Endothelial cell of umbilical vein (primary cell): ENCODE data around the gene UBXN2A. TPM values are rescaled to one million over a fixed set of nuclear protein-coding genes. Genes with fewer than 3 reads are reported as not detected.
A peak's percentile ranks its signal among the peaks of the same experiment; 100 is the strongest.

Experiments used
- BruUV-seq: library from RNA; stranded (reverse); fragments of 400-500 nt; replicated peaks from 2 replicates; lab custom pipeline; 2021; lab: Mats Ljungman, UMichigan
- CTCF ChIA-PET: fragments of 300-600, 350-600 bp; sonication (Branson Sonifier 250); formaldehyde crosslinking; loops from one replicate; lab custom pipeline; 2021; ENCODE audit warnings: antibody characterized with exemption, inconsistent platforms; lab: Charles Lee
- POLR2A ChIA-PET: fragments of 300-600, 350-600 bp; sonication (Branson Sonifier 250); formaldehyde crosslinking; loops from one replicate; lab custom pipeline; 2021; ENCODE audit warnings: antibody characterized with exemption, inconsistent platforms; lab: Charles Lee
- DNase-seq: peaks from one replicate; pipeline ENCODE4 v3.0.0-alpha.2; 2011; ENCODE audit warnings: low read depth, low spot score
- FAIRE-seq: peaks from 2 replicates; lab custom pipeline; 2011; peaks lifted over from hg19 to GRCh38; lab: Jason Lieb, UNC
- H2AFZ ChIP-seq: 2 replicates; pipeline ENCODE4 v1.6.0; 2012; ENCODE audit warnings: low read depth, low read length, control low read depth, inconsistent platforms
- H3K27ac ChIP-seq: 2 replicates; pipeline ENCODE4 v1.5.1; 2011; ENCODE audit warnings: low read depth, mild to moderate bottlenecking, control low read depth, low read length, moderate library complexity; ENCODE audit not compliant: insufficient read depth
- H3K27me3 ChIP-seq, 2 experiments: 2 replicates each; pipeline versions ENCODE4 v1.6.0 to v1.6.1; 2011; ENCODE audit warnings: low read length in 2 of 2, mixed read lengths in 1 of 2; ENCODE audit not compliant: control insufficient read depth in 2 of 2, insufficient read depth in 2 of 2
- H3K36me3 ChIP-seq, 2 experiments: 2 replicates in 1 of 2; 3 replicates in 1 of 2; pipeline ENCODE4 v1.5.1; 2011; ENCODE audit warnings: low read length in 2 of 2, mild to moderate bottlenecking in 1 of 2, moderate library complexity in 1 of 2; ENCODE audit not compliant: control insufficient read depth in 2 of 2, insufficient read depth in 2 of 2; ENCODE audit errors: extremely low read depth in 1 of 2
- H3K4me1 ChIP-seq: 3 replicates; pipeline ENCODE4 v1.5.1; 2011; ENCODE audit warnings: mild to moderate bottlenecking, low read length; ENCODE audit not compliant: control insufficient read depth, insufficient read depth; ENCODE audit errors: extremely low read depth
- H3K4me2 ChIP-seq: 2 replicates; pipeline ENCODE4 v1.6.1; 2011; ENCODE audit warnings: low read length, control low read depth, mixed read lengths; ENCODE audit not compliant: insufficient read depth
- H3K4me3 ChIP-seq, 3 experiments: fragments of 200-600 bp in 1 of 3; sonication (generic), shearing (Covaris generic) in 1 of 3; replicated peaks in 1 of 3; 2 replicates each; pipeline ENCODE4 v1.5.1; 2011 to 2016; ENCODE audit warnings: control low read depth in 3 of 3, low read length in 3 of 3, mild to moderate bottlenecking in 2 of 3, inconsistent platforms in 1 of 3, low read depth in 1 of 3, moderate library complexity in 1 of 3; ENCODE audit not compliant: insufficient read depth in 1 of 3
- H3K79me2 ChIP-seq: 2 replicates; pipeline ENCODE4 v1.6.0; 2012; ENCODE audit warnings: low read length, inconsistent platforms; ENCODE audit not compliant: control insufficient read depth, insufficient read depth
- H3K9ac ChIP-seq: replicated peaks from 2 replicates; pipeline ENCODE3; 2011; ENCODE audit warnings: low read length, control low read depth; ENCODE audit not compliant: insufficient read depth; ENCODE audit errors: extremely low read depth
- H3K9me1 ChIP-seq: replicated peaks from 3 replicates; pipeline ENCODE4 v1.6.0; 2011; ENCODE audit warnings: mild to moderate bottlenecking, low read length; ENCODE audit not compliant: control insufficient read depth, insufficient read depth; ENCODE audit errors: extremely low read depth
- H3K9me3 ChIP-seq: replicated peaks from 2 replicates; pipeline ENCODE4 v1.5.1; 2012; ENCODE audit warnings: low read length, inconsistent platforms; ENCODE audit not compliant: control insufficient read depth, insufficient read depth
- H4K20me1 ChIP-seq: replicated peaks from 2 replicates; pipeline ENCODE3; 2011; ENCODE audit warnings: mild to moderate bottlenecking, low read length; ENCODE audit not compliant: control insufficient read depth, insufficient read depth; ENCODE audit errors: extremely low read depth
- EZH2 ChIP-seq: IDR thresholded peaks from 2 replicates; pipeline ENCODE4 v1.6.1; 2012; ENCODE audit warnings: borderline replicate concordance, low read depth, mild to moderate bottlenecking, moderate library complexity, low read length, inconsistent platforms; ENCODE audit not compliant: severe bottlenecking
- FOS ChIP-seq: IDR thresholded peaks from 2 replicates; pipeline ENCODE4 v1.6.1; 2011; ENCODE audit warnings: mild to moderate bottlenecking, low read length, moderate library complexity, borderline replicate concordance; ENCODE audit not compliant: insufficient read depth
- GATA2 ChIP-seq: IDR thresholded peaks from 2 replicates; pipeline ENCODE4 v1.7.0; 2011; ENCODE audit warnings: low read depth, mild to moderate bottlenecking, moderate library complexity, mixed read lengths, low read length; ENCODE audit not compliant: insufficient read length, insufficient read depth
- JUN ChIP-seq: IDR thresholded peaks from 2 replicates; pipeline ENCODE4 v1.6.1; 2011; ENCODE audit warnings: borderline replicate concordance, low read depth; ENCODE audit not compliant: insufficient read length, insufficient read depth
- POLR2A ChIP-seq: IDR thresholded peaks from 2 replicates; pipeline ENCODE4 v1.6.1; 2012; ENCODE audit warnings: low read depth, mild to moderate bottlenecking, control low read depth, low read length
- POLR2AphosphoS5 ChIP-seq: IDR thresholded peaks from 2 replicates; pipeline ENCODE4 v1.6.1; 2012; ENCODE audit warnings: low read depth, mild to moderate bottlenecking, control low read depth, low read length, moderate library complexity; ENCODE audit not compliant: insufficient read depth
- dilution Hi-C: fragments of 300-500 bp; cut with MboI; formaldehyde crosslinking; loops from one replicate; pipeline ENCODE4 v1.15.0; 2019; ENCODE audit warnings: low sequenced_read_pairs; ENCODE audit not compliant: extremely low pct_ligation_motif_present
- intact Hi-C: fragments of 100-400 bp; cut with micrococcal nuclease; formaldehyde crosslinking; loops from one replicate; pipeline ENCODE4 v1.10.0; 2022
- polyA plus RNA-seq, 4 experiments: library from polyadenylated mRNA; depleted of rRNA in 3 of 4; stranded (reverse) in 3 of 4; unstranded in 1 of 4; fragments of >200 nt; gene quantifications; 2 replicates each; pipeline versions ENCODE4 v1.2.1 to v1.2.3, GENCODE V29; 2011 to 2012; ENCODE audit warnings: missing spikeins in 1 of 4
- total RNA-seq: library from RNA; stranded (reverse); gene quantifications from 2 replicates; pipeline ENCODE4 v1.2.3, GENCODE V29; 2021
- TF ChIP-seq, protein P1 (sequence below): IDR thresholded peaks from 2 replicates; pipeline ENCODE4 v1.6.1; 2011; ENCODE audit not compliant: insufficient read depth, insufficient read length

UBXN2A gene
- total and polyA plus RNA-seq, 2 donors (not counting 3 experiments of a cell fraction or from before 2014, with no cell fraction given): 3.6 to 19.0 TPM

GRCh38 chr2:24047703-24048033, 107.4 kb downstream of the UBXN2A start:
- dilution Hi-C loops (no loop called here), intact Hi-C loops (loop anchor here (1.0 kb wide), 5 partner anchors 29 to 120 kb away; partner anchors contain the start of genes ATAD2B, SF3B6, TP53I3 and UBXN2A)
- TF ChIP-seq FOS (no peak), JUN (no peak), EZH2 (no peak), GATA2 (no peak), POLR2A (no peak), POLR2AphosphoS5 (no peak)
- TF ChIP-seq, protein P1, sequence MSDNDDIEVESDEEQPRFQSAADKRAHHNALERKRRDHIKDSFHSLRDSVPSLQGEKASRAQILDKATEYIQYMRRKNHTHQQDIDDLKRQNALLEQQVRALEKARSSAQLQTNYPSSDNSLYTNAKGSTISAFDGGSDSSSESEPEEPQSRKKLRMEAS: no peak
- H3K27ac ChIP-seq: no peak overlapping the region
- H3K4me1 ChIP-seq: peaks cover 23% of the 10 kb centered on the region
- H3K4me3 ChIP-seq: no peak overlapping the region
- H3K9me1 ChIP-seq: no peaks in the 10 kb centered on the region
- no TSS peak for BruUV-seq
- ChIA-PET POLR2A (interaction anchor here (0.9 to 1.6 kb wide), 4 partner anchors 29 to 223 kb away, joined by 3 to 15 read pairs (median 7); partner anchors contain the start of genes ATAD2B and SF3B6), CTCF (interaction anchor here (0.6 to 1.8 kb wide), 13 partner anchors 11 to 223 kb away, joined by 3 to 14 read pairs (median 3); partner anchors contain the start of genes ATAD2B, SF3B6 and TP53I3)
- no peaks in the 10 kb centered on the region for H4K20me1 ChIP-seq
- H3K9me3 ChIP-seq: no peaks in the 10 kb centered on the region
- no peaks in the 10 kb centered on the region for H3K27me3 ChIP-seq
- DNase-seq (no peak), FAIRE-seq (no peak)
- peaks cover 22% of the 10 kb centered on the region for H3K79me2 ChIP-seq
- H3K36me3 ChIP-seq: no peaks in the 10 kb centered on the region
- peak overlapping the region; percentile 82 for H2AFZ ChIP-seq
- no peak overlapping the region for H3K4me2 ChIP-seq
- no peak overlapping the region for H3K9ac ChIP-seq
